HL-60 (cell line): Measurements from ENCODE around the gene SIX4.

Experiments
- GABPA ChIP-seq: IDR thresholded peaks from 2 replicates; pipeline ENCODE4 v1.6.1; 2012; ENCODE audit warnings: low read depth
- POLR2AphosphoS5 ChIP-seq: IDR thresholded peaks from 2 replicates; pipeline ENCODE4 v1.6.1; 2012; ENCODE audit warnings: low read depth
- TF ChIP-seq, protein P1 (sequence below): IDR thresholded peaks from one replicate; pipeline ENCODE4 v1.5.1; 2011; ENCODE audit warnings: low read length, control low read depth, inconsistent platforms; ENCODE audit not compliant: insufficient read depth

GRCh38 chr14:60760209-60760608, 36.1 kb upstream of the SIX4 start:
- TF ChIP-seq, protein P1, sequence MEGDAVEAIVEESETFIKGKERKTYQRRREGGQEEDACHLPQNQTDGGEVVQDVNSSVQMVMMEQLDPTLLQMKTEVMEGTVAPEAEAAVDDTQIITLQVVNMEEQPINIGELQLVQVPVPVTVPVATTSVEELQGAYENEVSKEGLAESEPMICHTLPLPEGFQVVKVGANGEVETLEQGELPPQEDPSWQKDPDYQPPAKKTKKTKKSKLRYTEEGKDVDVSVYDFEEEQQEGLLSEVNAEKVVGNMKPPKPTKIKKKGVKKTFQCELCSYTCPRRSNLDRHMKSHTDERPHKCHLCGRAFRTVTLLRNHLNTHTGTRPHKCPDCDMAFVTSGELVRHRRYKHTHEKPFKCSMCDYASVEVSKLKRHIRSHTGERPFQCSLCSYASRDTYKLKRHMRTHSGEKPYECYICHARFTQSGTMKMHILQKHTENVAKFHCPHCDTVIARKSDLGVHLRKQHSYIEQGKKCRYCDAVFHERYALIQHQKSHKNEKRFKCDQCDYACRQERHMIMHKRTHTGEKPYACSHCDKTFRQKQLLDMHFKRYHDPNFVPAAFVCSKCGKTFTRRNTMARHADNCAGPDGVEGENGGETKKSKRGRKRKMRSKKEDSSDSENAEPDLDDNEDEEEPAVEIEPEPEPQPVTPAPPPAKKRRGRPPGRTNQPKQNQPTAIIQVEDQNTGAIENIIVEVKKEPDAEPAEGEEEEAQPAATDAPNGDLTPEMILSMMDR, result no peak
- no peak for TF ChIP-seq GABPA
- TF ChIP-seq POLR2AphosphoS5, result no peak
